Aorta (tissue), 5 donors: ENCODE measurements around the gene VAMP5. TPM values are rescaled to one million over a fixed set of nuclear protein-coding genes. Genes with fewer than 3 reads are reported as not detected.
"Not testable (repeated sequence)": the region's sequence is repeated elsewhere in the genome, so short reads cannot be mapped to it uniquely, and the experiment has no call there.

Experiments
- ATAC-seq: fragments of 200-7000 bp; cut with Tn5 transposase; one replicate; pipeline ENCODE4 v1.9.1; 2022; ENCODE audit warnings: moderate library complexity; ENCODE audit not compliant: low FRiP score
- DNase-seq, 2 donors: peaks; one replicate each; pipeline ENCODE4 v3.0.0-alpha.2; 2020
- H3K27ac ChIP-seq, 2 donors: one replicate each; pipeline ENCODE4 v1.5.1; 2013; ENCODE audit warnings: low read length in 2 of 2, mild to moderate bottlenecking in 2 of 2, moderate library complexity in 2 of 2, control low read depth in 1 of 2, inconsistent platforms in 1 of 2, low read depth in 1 of 2
- H3K27me3 ChIP-seq, 2 donors: one replicate each; pipeline ENCODE4 v1.6.1; 2013; ENCODE audit warnings: control low read depth in 1 of 2, low read length in 1 of 2, mild to moderate bottlenecking in 1 of 2, moderate library complexity in 1 of 2; ENCODE audit not compliant: insufficient read depth in 2 of 2, control insufficient read depth in 1 of 2
- H3K36me3 ChIP-seq, 2 donors: one replicate each; pipeline ENCODE4 v1.6.1; 2013; ENCODE audit warnings: control low read depth in 1 of 2, low read length in 1 of 2, mild to moderate bottlenecking in 1 of 2; ENCODE audit not compliant: insufficient read depth in 2 of 2, control insufficient read depth in 1 of 2
- H3K4me1 ChIP-seq, 2 donors: one replicate each; pipeline ENCODE4 v1.6.1; 2013; ENCODE audit warnings: low read length in 2 of 2, control low read depth in 1 of 2, mild to moderate bottlenecking in 1 of 2, moderate library complexity in 1 of 2; ENCODE audit not compliant: insufficient read depth in 2 of 2, control insufficient read depth in 1 of 2
- H3K4me3 ChIP-seq, 2 donors: one replicate each; pipeline ENCODE4 v1.5.1; 2013; ENCODE audit warnings: low read length in 2 of 2, control low read depth in 1 of 2, mild to moderate bottlenecking in 1 of 2
- H3K9me3 ChIP-seq: one replicate; pipeline ENCODE4 v1.6.1; 2013; ENCODE audit warnings: mild to moderate bottlenecking, low read length; ENCODE audit not compliant: control insufficient read depth
- WGBS, 2 donors: extraction: QIAGEN DNeasy Blood & Tissue Kit; methylation state at CpG; one replicate each; pipeline ENCODE4 v1.1.7; 2013; 5-methylcytosine and 5-hydroxymethylcytosine counted together
- intact Hi-C, 2 donors: fragments of 100-400 bp; cut with DNase I; formaldehyde crosslinking; loops; one replicate each; pipeline versions ENCODE4 v1.14.2 to v1.15.0; 2022
- polyA plus RNA-seq, 2 donors: library from polyadenylated mRNA; stranded (reverse); fragments of 200-250 nt; gene quantifications; one replicate each; pipeline ENCODE4 v1.2.3, GENCODE V29; 2013
- total RNA-seq, 2 donors: library from RNA; stranded (reverse); fragmentation: NEBNext Ultra II Directional; extraction: Animal tissue kit (Norgen Biotek cat#: 25700); gene quantifications; one replicate each; pipeline ENCODE4 v1.2.1, GENCODE V29; 2021
- donor health status: healthy with polysubstance abuse.
- donor health status: Bipolar disorder and iron deficiency.
- donor health status: DM: no; HTN: no; CAD: no.
- donor health status: DM: no; HTN: no; CAD: no.
- donor health status: DM: yes; HTN: yes; CAD: no.

Gene VAMP5
- total and polyA plus RNA-seq, 4 donors: 60.3 to 186 (median 132) TPM

- 68% methylated on average over 6 of the region's 6 CpGs for WGBS, 2 donors
- H3K27me3 ChIP-seq: no peaks in the 10 kb centered on the region
- intact Hi-C loops: loop anchor here (5.0 kb wide), 1 partner anchor 39 kb away; the partner anchor contains the start of gene GGCX (in 2 of the 2)
- H3K4me3 ChIP-seq: no peak overlapping the region
- H3K36me3 ChIP-seq: no peaks in the 10 kb centered on the region
- no peaks in the 10 kb centered on the region for H3K9me3 ChIP-seq
- H3K4me1 ChIP-seq: peaks cover 0 to 6% of the 10 kb centered on the region in 2 donors
- no peak for ATAC-seq
- DNase-seq: no peak
- H3K27ac ChIP-seq: peak overlapping the region in 1 of 2 donors; percentile 16
Measured at GRCh38 chr2:85600951-85601770, 16.9 kb downstream of the VAMP5 start.

- DNase-seq (peak; percentile 85 to 92), ATAC-seq (peak; percentile 75)
- no peaks in the 10 kb centered on the region for H3K9me3 ChIP-seq
- H3K27me3 ChIP-seq: no peaks in the 10 kb centered on the region
- intact Hi-C loops: loop anchor here (5.0 kb wide), 1 partner anchor 40 kb away; the partner anchor contains the start of gene GGCX (in 2 of the 2)
- H3K36me3 ChIP-seq: peaks cover 0 to under 1% of the 10 kb centered on the region in 2 donors
- 2 to 3% methylated on average over 21 to 36 of the region's 36 CpGs for WGBS, 2 donors
- peaks cover 2 to 8% of the 10 kb centered on the region in 2 donors for H3K4me1 ChIP-seq
- peak overlapping the region in 1 of 2 donors; percentile 30 for H3K27ac ChIP-seq
- peak overlapping the region; percentile 31 to 90 for H3K4me3 ChIP-seq
Measured at GRCh38 chr2:85601771-85602475, 17.7 kb downstream of the VAMP5 start.

GRCh38 chr2:85602476-85603234 lies 18.4 kb downstream of the VAMP5 start, which contains the start of gene TMEM150A:
TMEM150A (minus strand) TSS chr2:85602698; CDS start chr2:85601948, 750 bp downstream.
- peak; percentile 98 for ATAC-seq
- no peaks in the 10 kb centered on the region for H3K27me3 ChIP-seq
- WGBS, 2 donors: 1% methylated on average over 51 to 73 of the region's 73 CpGs
- intact Hi-C loops: loop anchor here (5.0 kb wide), 1 partner anchor 40 kb away; the partner anchor contains the start of gene GGCX (in 2 of the 2)
- peak; percentile 97 to 98 for DNase-seq
- H3K36me3 ChIP-seq: peaks cover 0 to 2% of the 10 kb centered on the region in 2 donors
- H3K4me1 ChIP-seq: peaks cover 2 to 8% of the 10 kb centered on the region in 2 donors
- H3K9me3 ChIP-seq: no peaks in the 10 kb centered on the region
- H3K27ac ChIP-seq: peak within 1 kb of the TSS in 1 of 2 donors; percentile 35
- H3K4me3 ChIP-seq: peak within 1 kb of the TSS; percentile 71 to 90

- DNase-seq: peak in 1 of 2 donors; percentile 28
- not testable (repeated sequence) for H3K9me3 ChIP-seq, H3K4me3 ChIP-seq, H3K27me3 ChIP-seq, ATAC-seq, H3K4me1 ChIP-seq, H3K36me3 ChIP-seq, H3K27ac ChIP-seq
- 60 to 77% methylated on average over 3 of the region's 3 CpGs for WGBS, 2 donors
- intact Hi-C loops: loop anchor here (5.0 kb wide), 1 partner anchor 42 kb away; the partner anchor contains the start of gene GGCX (in 2 of the 2)
Measured at GRCh38 chr2:85604133-85604444, 19.9 kb downstream of the VAMP5 start.

- no peak for ATAC-seq
- peaks cover 2 to 5% of the 10 kb centered on the region in 2 donors for H3K36me3 ChIP-seq
- intact Hi-C loops: loop anchor here (5.0 kb wide), 1 partner anchor 42 kb away; the partner anchor contains the start of gene GGCX (in 2 of the 2)
- DNase-seq: no peak
- H3K4me1 ChIP-seq: peaks cover 2 to 8% of the 10 kb centered on the region in 2 donors
- no peaks in the 10 kb centered on the region for H3K9me3 ChIP-seq
- H3K27me3 ChIP-seq: no peaks in the 10 kb centered on the region
- peak overlapping the region in 1 of 2 donors; percentile 36 for H3K27ac ChIP-seq
- H3K4me3 ChIP-seq: no peak overlapping the region
- 24% methylated on average over 6 of the region's 6 CpGs for WGBS, 2 donors
Measured at GRCh38 chr2:85604568-85605339, 20.5 kb downstream of the VAMP5 start.

GRCh38 chr2:85605406-85606115 lies 21.3 kb downstream of the VAMP5 start:
- WGBS, 2 donors: 2 to 7% methylated on average over 4 of the region's 4 CpGs
- Histone ChIP-seq H3K4me3 (no peak overlapping the region), H3K36me3 (peaks cover 2 to 5% of the 10 kb centered on the region in 2 donors), H3K4me1 (peaks cover 2 to 12% of the 10 kb centered on the region in 2 donors), H3K27ac (peak overlapping the region in 1 of 2 donors; percentile 13), H3K9me3 (no peaks in the 10 kb centered on the region), H3K27me3 (no peaks in the 10 kb centered on the region)
- DNase-seq (peak in 1 of 2 donors; percentile 44), ATAC-seq (no peak)
- intact Hi-C loops: no loop called here

- DNase-seq (no peak), ATAC-seq (no peak)
- WGBS, 2 donors: 19 to 32% methylated on average over 7 of the region's 7 CpGs
- H3K9me3 ChIP-seq: no peaks in the 10 kb centered on the region
- H3K36me3 ChIP-seq: peaks cover 2 to 5% of the 10 kb centered on the region in 2 donors
- no peak overlapping the region for H3K4me3 ChIP-seq
- H3K4me1 ChIP-seq: peaks cover 2 to 12% of the 10 kb centered on the region in 2 donors
- H3K27me3 ChIP-seq: no peaks in the 10 kb centered on the region
- intact Hi-C loops: no loop called here
- H3K27ac ChIP-seq: peak overlapping the region in 1 of 2 donors; percentile 72
Measured at GRCh38 chr2:85606116-85606455, 21.9 kb downstream of the VAMP5 start.
